Fibroblast of pulmonary artery (primary cell): Measurements from ENCODE around the gene ZNRF3.

Experiments used
- DNase-seq: peaks from one replicate; pipeline ENCODE4 v3.0.0-alpha.2; 2010; ENCODE audit warnings: low read depth
- H3K4me3 ChIP-seq: replicated peaks from 2 replicates; pipeline ENCODE4 v1.5.1; 2011; ENCODE audit warnings: low read depth, mild to moderate bottlenecking, control low read depth, low read length, moderate library complexity
- CTCF ChIP-seq: IDR thresholded peaks from 2 replicates; pipeline ENCODE4 v1.5.1; 2011; ENCODE audit warnings: mild to moderate bottlenecking, control low read depth, low read length, inconsistent platforms; ENCODE audit errors: missing control alignments

The ZNRF3 gene

GRCh38 chr22:29012101-29012433, 128.7 kb downstream of the ZNRF3 start:
- DNase-seq, result no peak
- H3K4me3 ChIP-seq, result no peak overlapping the region
- no peak for TF ChIP-seq CTCF

GRCh38 chr22:29012952-29013351, 129.6 kb downstream of the ZNRF3 start:
- no peak for DNase-seq
- no peak for TF ChIP-seq CTCF
- no peak overlapping the region for H3K4me3 ChIP-seq

- H3K4me3 ChIP-seq, result no peak overlapping the region
- TF ChIP-seq CTCF, result no peak
- no peak for DNase-seq
Measured at GRCh38 chr22:29014293-29014692, 130.9 kb downstream of the ZNRF3 start.

GRCh38 chr22:29014773-29015172, 131.4 kb downstream of the ZNRF3 start:
- TF ChIP-seq CTCF, result no peak
- H3K4me3 ChIP-seq, result no peak overlapping the region
- no peak for DNase-seq

GRCh38 chr22:29016067-29016938, 132.9 kb downstream of the ZNRF3 start:
- H3K4me3 ChIP-seq, result no peak overlapping the region
- no peak for DNase-seq
- TF ChIP-seq CTCF, result no peak

- DNase-seq, result no peak
- TF ChIP-seq CTCF, result no peak
- no peak overlapping the region for H3K4me3 ChIP-seq
Measured at GRCh38 chr22:29018293-29019189, 135.2 kb downstream of the ZNRF3 start.
